AG04450 (cell line): ENCODE measurements around the gene SLC24A3. TPM values are rescaled to one million over a fixed set of nuclear protein-coding genes. Genes with fewer than 3 reads are reported as not detected.

Experiments used
- CTCF ChIA-PET: fragments of 300-600, 350-600 bp; formaldehyde crosslinking; extraction: SDS; loops from one replicate; lab custom pipeline; 2022; ENCODE audit warnings: antibody characterized with exemption, inconsistent platforms; lab: Charles Lee
- POLR2A ChIA-PET: fragments of 350-600 bp; formaldehyde crosslinking; extraction: SDS; loops from one replicate; lab custom pipeline; 2021; ENCODE audit warnings: antibody characterized with exemption, inconsistent platforms; lab: Yijun Ruan, JAX
- DNase-seq: peaks from one replicate; pipeline ENCODE4 v3.0.0-alpha.2; 2011; ENCODE audit warnings: low read depth, low spot score
- H3K27ac ChIP-seq: one replicate; pipeline ENCODE4 v1.5.1; 2012; ENCODE audit warnings: low read depth, low read length, control low read depth
- H3K27me3 ChIP-seq: one replicate; pipeline ENCODE4 v1.6.0; 2012; ENCODE audit warnings: low read length; ENCODE audit not compliant: control insufficient read depth, insufficient read depth
- H3K4me3 ChIP-seq: 2 replicates; pipeline ENCODE4 v1.5.1; 2011; ENCODE audit warnings: mild to moderate bottlenecking, low read depth, low read length, control low read depth
- H3K9me3 ChIP-seq: 2 replicates; pipeline ENCODE4 v1.5.1; 2012; ENCODE audit warnings: low read length; ENCODE audit not compliant: control insufficient read depth, insufficient read depth
- CTCF ChIP-seq: IDR thresholded peaks from 2 replicates; pipeline ENCODE4 v1.5.1; 2011; ENCODE audit warnings: low read depth, low read length, control low read depth, inconsistent platforms
- polyA plus RNA-seq: library from polyadenylated mRNA; depleted of rRNA; stranded (reverse); fragments of >200 nt; gene quantifications from 2 replicates; pipeline ENCODE4 v1.2.3, GENCODE V29; 2011

Gene SLC24A3
- polyA plus RNA-seq, 1 experiment: not detected

GRCh38 chr20:19291024-19291817 is 78.8 kb downstream of the SLC24A3 start:
- Histone ChIP-seq H3K27me3 (no peaks in the 10 kb centered on the region), H3K4me3 (no peak overlapping the region), H3K27ac (no peak overlapping the region), H3K9me3 (peaks cover 29% of the 10 kb centered on the region)
- no peak for DNase-seq
- TF ChIP-seq CTCF: no peak
- CTCF ChIA-PET: no interaction called here
- POLR2A ChIA-PET: no interaction called here

- TF ChIP-seq CTCF: no peak
- CTCF ChIA-PET: no interaction called here
- Histone ChIP-seq H3K9me3 (peaks cover 28% of the 10 kb centered on the region), H3K27ac (no peak overlapping the region), H3K4me3 (no peak overlapping the region), H3K27me3 (no peaks in the 10 kb centered on the region)
- DNase-seq: no peak
- POLR2A ChIA-PET: no interaction called here
These were observed 79.3 kb downstream of the SLC24A3 start for GRCh38 chr20:19291818-19292132.

- H3K4me3 ChIP-seq: no peak overlapping the region
- CTCF ChIA-PET: no interaction called here
- peaks cover 28% of the 10 kb centered on the region for H3K9me3 ChIP-seq
- DNase-seq: no peak
- POLR2A ChIA-PET: no interaction called here
- H3K27ac ChIP-seq: no peak overlapping the region
- no peak for TF ChIP-seq CTCF
- H3K27me3 ChIP-seq: no peaks in the 10 kb centered on the region
These were observed 79.8 kb downstream of the SLC24A3 start for GRCh38 chr20:19292254-19292653.

GRCh38 chr20:19295076-19295475 is 82.6 kb downstream of the SLC24A3 start:
- Histone ChIP-seq H3K27me3 (no peaks in the 10 kb centered on the region), H3K27ac (no peak overlapping the region), H3K9me3 (peaks cover 29% of the 10 kb centered on the region), H3K4me3 (no peak overlapping the region)
- POLR2A ChIA-PET: no interaction called here
- no peak for TF ChIP-seq CTCF
- CTCF ChIA-PET: no interaction called here
- DNase-seq: no peak

- Histone ChIP-seq H3K9me3 (peaks cover 16% of the 10 kb centered on the region), H3K4me3 (no peak overlapping the region), H3K27me3 (no peaks in the 10 kb centered on the region), H3K27ac (no peak overlapping the region)
- TF ChIP-seq CTCF: no peak
- CTCF ChIA-PET: no interaction called here
- POLR2A ChIA-PET: no interaction called here
- DNase-seq: no peak
These were observed 86.2 kb downstream of the SLC24A3 start for GRCh38 chr20:19298652-19299051.
